Measurements from ENCODE around the gene AFF1. TPM values are rescaled to one million over a fixed set of nuclear protein-coding genes. Genes with fewer than 3 reads are reported as not detected.

Gene AFF1
- total RNA-seq, 1 donor from 2014 or later = 34.1 TPM

- Mint-ChIP-seq H3K27me3 (ENCODE audit: low read depth) (no peaks in the 10 kb centered on the region), H3K27ac (ENCODE audit: unreplicated experiment) (no peak overlapping the region), H3K4me1 (peaks cover 34% of the 10 kb centered on the region), H3K9me3 (peaks cover 3% of the 10 kb centered on the region), H3K36me3 (ENCODE audit: low read depth) (peaks cover 2% of the 10 kb centered on the region), H3K4me3 (no peak overlapping the region)
- DNase-seq (ENCODE audit: low read depth, low spot score) = no peak
- no peak for TF ChIP-seq CTCF (conservative IDR thresholded peaks at IDR 0.05)
Observed at GRCh38 chr4:87019898-87020297, 85.1 kb downstream of the AFF1 start.

- Mint-ChIP-seq H3K4me3 (no peak overlapping the region), H3K27me3 (ENCODE audit: low read depth) (no peaks in the 10 kb centered on the region), H3K4me1 (peaks cover 22% of the 10 kb centered on the region), H3K27ac (ENCODE audit: unreplicated experiment) (no peak overlapping the region), H3K36me3 (ENCODE audit: low read depth) (no peaks in the 10 kb centered on the region), H3K9me3 (no peaks in the 10 kb centered on the region)
- DNase-seq (ENCODE audit: low read depth, low spot score) = no peak
- TF ChIP-seq CTCF (conservative IDR thresholded peaks at IDR 0.05) = no peak
Observed at GRCh38 chr4:87024201-87024600, 89.4 kb downstream of the AFF1 start.

GRCh38 chr4:87025023-87025613, 90.3 kb downstream of the AFF1 start:
- Mint-ChIP-seq H3K4me3 (no peak overlapping the region), H3K27me3 (ENCODE audit: low read depth) (no peaks in the 10 kb centered on the region), H3K27ac (ENCODE audit: unreplicated experiment) (no peak overlapping the region), H3K9me3 (no peaks in the 10 kb centered on the region), H3K4me1 (peaks cover 22% of the 10 kb centered on the region), H3K36me3 (ENCODE audit: low read depth) (no peaks in the 10 kb centered on the region)
- TF ChIP-seq CTCF (conservative IDR thresholded peaks at IDR 0.05) = no peak
- DNase-seq (ENCODE audit: low read depth, low spot score) = no peak

GRCh38 chr4:87025614-87026041, 90.8 kb downstream of the AFF1 start:
- Mint-ChIP-seq H3K36me3 (ENCODE audit: low read depth) (no peaks in the 10 kb centered on the region), H3K4me3 (no peak overlapping the region), H3K4me1 (peaks cover 22% of the 10 kb centered on the region), H3K27ac (ENCODE audit: unreplicated experiment) (no peak overlapping the region), H3K27me3 (ENCODE audit: low read depth) (no peaks in the 10 kb centered on the region), H3K9me3 (no peaks in the 10 kb centered on the region)
- TF ChIP-seq CTCF (conservative IDR thresholded peaks at IDR 0.05) = no peak
- DNase-seq (ENCODE audit: low read depth, low spot score) = no peak

GRCh38 chr4:87026800-87027495, 92.1 kb downstream of the AFF1 start:
- H3K9me3 Mint-ChIP-seq = no peaks in the 10 kb centered on the region
- no peak for TF ChIP-seq CTCF (conservative IDR thresholded peaks at IDR 0.05)
- H3K36me3 Mint-ChIP-seq (ENCODE audit: low read depth) = no peaks in the 10 kb centered on the region
- H3K4me1 Mint-ChIP-seq = peaks cover 22% of the 10 kb centered on the region
- H3K27me3 Mint-ChIP-seq (ENCODE audit: low read depth) = no peaks in the 10 kb centered on the region
- DNase-seq (ENCODE audit: low read depth, low spot score) = no peak
- H3K4me3 Mint-ChIP-seq = no peak overlapping the region
- no peak overlapping the region for H3K27ac Mint-ChIP-seq (ENCODE audit: unreplicated experiment)
